GM12878 (cell line): ENCODE data around the gene MRPS21. TPM values are rescaled to one million over a fixed set of nuclear protein-coding genes. Genes with fewer than 3 reads are reported as not detected.

Experiments
- ATAC-seq: fragments of 200-7000 bp; cut with Tn5 transposase; 3 replicates; pipeline ENCODE4 v1.9.1; 2020; ENCODE audit warnings: mild to moderate bottlenecking, moderate library complexity
- BruUV-seq: library from RNA; stranded (reverse); fragments of 400-500 nt; replicated peaks from 2 replicates; lab custom pipeline; 2021; lab: Mats Ljungman, UMichigan
- CTCF ChIA-PET: fragments of 300-600 bp; sonication (Branson Sonifier 250); formaldehyde crosslinking; extraction: SDS; loops from one replicate; lab custom pipeline; 2021; ENCODE audit warnings: inconsistent platforms; lab: Yijun Ruan, JAX
- POLR2A ChIA-PET: fragments of 350-600 bp; formaldehyde crosslinking; extraction: SDS; loops from one replicate; lab custom pipeline; 2021; ENCODE audit warnings: inconsistent platforms; lab: Charles Lee
- RAD21 ChIA-PET: fragments of 300-600 bp; sonication (Branson Sonifier 250); formaldehyde crosslinking; loops from one replicate; lab custom pipeline; 2023; ENCODE audit warnings: antibody characterized with exemption; ENCODE audit not compliant: unreplicated experiment; lab: Charles Lee
- SMC1A ChIA-PET: fragments of 300-600 bp; sonication (Branson Sonifier 250); formaldehyde crosslinking; loops from one replicate; lab custom pipeline; 2023; ENCODE audit not compliant: unreplicated experiment, uncharacterized antibody; lab: Charles Lee
- DNase-seq: peaks from one replicate; pipeline ENCODE4 v3.0.0-alpha.2; 2011; ENCODE audit warnings: low read depth, low spot score
- FAIRE-seq: peaks from 3 replicates; lab custom pipeline; 2011; peaks lifted over from hg19 to GRCh38; lab: Jason Lieb, UNC
- H2AFZ ChIP-seq: 2 replicates; pipeline ENCODE4 v1.6.0; 2011; ENCODE audit warnings: low read depth, low read length, control low read depth; ENCODE audit not compliant: control insufficient read depth
- H3K27ac ChIP-seq: 2 replicates; pipeline ENCODE4 v1.5.1; 2011; ENCODE audit warnings: control low read depth; ENCODE audit not compliant: control insufficient read depth, insufficient read depth
- H3K27me3 ChIP-seq, 2 experiments: replicated peaks in 1 of 2; 2 replicates each; pipeline versions ENCODE4 v1.6.0 to v1.6.1; 2011; ENCODE audit warnings: low read length in 1 of 2; ENCODE audit not compliant: control insufficient read depth in 2 of 2, insufficient read depth in 2 of 2
- H3K36me3 ChIP-seq, 2 experiments: 2 replicates each; pipeline ENCODE4 v1.5.1; 2011; ENCODE audit warnings: low read length in 1 of 2; ENCODE audit not compliant: control insufficient read depth in 2 of 2, insufficient read depth in 2 of 2
- H3K4me1 ChIP-seq: 2 replicates; pipeline ENCODE4 v1.6.1; 2011; ENCODE audit warnings: mild to moderate bottlenecking, low read length, moderate library complexity, mixed read lengths; ENCODE audit not compliant: control insufficient read depth, insufficient read depth
- H3K4me2 ChIP-seq: 2 replicates; pipeline ENCODE4 v1.6.0; 2011; ENCODE audit warnings: control low read depth; ENCODE audit not compliant: control insufficient read depth, insufficient read depth
- H3K4me3 ChIP-seq: fragments of 200-600 bp; sonication (generic); 2 replicates; pipeline ENCODE4 v1.5.1; 2016
- H3K79me2 ChIP-seq: 2 replicates; pipeline ENCODE4 v1.6.0; 2011; ENCODE audit warnings: low read length; ENCODE audit not compliant: control insufficient read depth, insufficient read depth
- H3K9ac ChIP-seq: 2 replicates; pipeline ENCODE4 v1.8.0; 2011; ENCODE audit warnings: low read length, control low read depth, mixed read lengths; ENCODE audit not compliant: control insufficient read depth, insufficient read depth
- H3K9me3 ChIP-seq: replicated peaks from 3 replicates; pipeline ENCODE4 v1.5.1; 2011; ENCODE audit warnings: mild to moderate bottlenecking, low read length; ENCODE audit not compliant: control insufficient read depth, insufficient read depth
- H4K20me1 ChIP-seq: 2 replicates; pipeline ENCODE4 v1.6.0; 2011; ENCODE audit not compliant: control insufficient read depth, insufficient read depth
- ASH2L ChIP-seq: fragments of 300-600, 200-600 bp; sonication (generic); IDR thresholded peaks from 2 replicates; pipeline ENCODE4 v1.6.1; 2017; ENCODE audit warnings: low read depth, mild to moderate bottlenecking, borderline replicate concordance
- CREB1 ChIP-seq: IDR thresholded peaks from 2 replicates; pipeline ENCODE4 v1.6.1; 2012; ENCODE audit warnings: low read depth, mild to moderate bottlenecking, inconsistent platforms
- EED ChIP-seq: sonication (generic); IDR thresholded peaks from 2 replicates; pipeline ENCODE4 v1.6.1; 2016; ENCODE audit warnings: antibody characterized with exemption, low read depth
- HDGF ChIP-seq: fragments of 450-650 bp; IDR thresholded peaks from 2 replicates; pipeline ENCODE4 v1.6.1; 2016; ENCODE audit warnings: antibody characterized with exemption
- IKZF1 ChIP-seq: fragments of 450-650 bp; conservative IDR thresholded peaks from 2 replicates; pipeline ENCODE4 v1.6.1; 2017; ENCODE audit warnings: antibody characterized with exemption, mild to moderate bottlenecking
- IKZF2 ChIP-seq, 2 experiments: fragments of 450-650 bp; IDR thresholded peaks; 2 replicates each; pipeline ENCODE4 v1.6.1; 2017; ENCODE audit warnings: mild to moderate bottlenecking in 2 of 2, moderate library complexity in 2 of 2
- KDM1A ChIP-seq: fragments of 200-600 bp; sonication (generic); IDR thresholded peaks from 2 replicates; pipeline ENCODE4 v1.6.1; 2016; ENCODE audit warnings: borderline replicate concordance
- MEF2A ChIP-seq: IDR thresholded peaks from 2 replicates; pipeline ENCODE4 v1.6.1; 2011; ENCODE audit warnings: low read depth, mild to moderate bottlenecking, low read length, moderate library complexity; ENCODE audit not compliant: insufficient read depth
- MXI1 ChIP-seq: fragments of 150-350 bp; IDR thresholded peaks from 2 replicates; pipeline ENCODE4 v1.6.1; 2011; ENCODE audit warnings: low read depth, mild to moderate bottlenecking, inconsistent platforms, low read length, improper control_type of control experiment
- NR2F1 ChIP-seq: fragments of 450-650 bp; conservative IDR thresholded peaks from 2 replicates; pipeline ENCODE4 v1.6.1; 2017; ENCODE audit warnings: mild to moderate bottlenecking
- PAX8 ChIP-seq: fragments of 450-650 bp; IDR thresholded peaks from 2 replicates; pipeline ENCODE4 v1.6.1; 2017; ENCODE audit warnings: mild to moderate bottlenecking, moderate library complexity
- POU2F2 ChIP-seq: IDR thresholded peaks from 3 replicates; pipeline ENCODE4 v1.6.1; 2011; ENCODE audit warnings: low read depth, mild to moderate bottlenecking, low read length, borderline replicate concordance
- SMAD1 ChIP-seq: fragments of 450-650 bp; IDR thresholded peaks from 2 replicates; pipeline ENCODE4 v1.6.1; 2018; ENCODE audit warnings: mild to moderate bottlenecking, low read depth; ENCODE audit not compliant: partially characterized antibody
- SMAD5 ChIP-seq: IDR thresholded peaks from 2 replicates; pipeline ENCODE4 v1.6.1; 2016; ENCODE audit warnings: antibody characterized with exemption, low read depth
- ZSCAN29 ChIP-seq: fragments of 450-650 bp; IDR thresholded peaks from 2 replicates; pipeline ENCODE4 v1.6.1; 2017; ENCODE audit warnings: mild to moderate bottlenecking, moderate library complexity
- WGBS: methylation state at CpG from one replicate; pipeline ENCODE4 v1.1.6; 2016; ENCODE audit warnings: low lambda C conversion rate; ENCODE audit not compliant: insufficient replicate concordance, insufficient coverage; ENCODE audit errors: missing lambda C conversion rate; 5-methylcytosine and 5-hydroxymethylcytosine counted together
- in situ Hi-C: fragments of 300-500 bp; cut with MboI; formaldehyde crosslinking; loops from 9 replicates; pipeline ENCODE4 v1.14.3; 2018; ENCODE audit warnings: mixed read lengths
- intact Hi-C: fragments of 100-400 bp; cut with micrococcal nuclease; formaldehyde crosslinking; loops from one replicate; pipeline ENCODE4 v1.14.2; 2022; ENCODE audit not compliant: unreplicated experiment
- polyA plus RNA-seq, 11 experiments: library from polyadenylated mRNA; depleted of rRNA in 4 of 11; unstranded in 6 of 11; stranded (reverse) in 5 of 11; fragments of >200 nt; fragmentation: Nextera tagmentation in 4 of 11; fragmentation: Illumina TruSeq in 1 of 11; extraction: Ambion mirVana in 4 of 11; extraction: Trizol in 1 of 11; gene quantifications; 1 replicate in 1 of 11; 2 replicates in 10 of 11; pipeline versions ENCODE4 v1.2.1 to v1.2.3, GENCODE V29; 2011 to 2016; ENCODE audit warnings: inconsistent platforms in 2 of 11, missing spikeins in 2 of 11, low read depth in 1 of 11
- total RNA-seq, 4 experiments: library from RNA; depleted of rRNA in 3 of 4; stranded (reverse); fragments of >200 nt in 3 of 4; fragmentation: Illumina TruSeq in 1 of 4; extraction: Trizol in 1 of 4; gene quantifications; 2 replicates each; pipeline versions ENCODE4 v1.2.1 to v1.2.3, GENCODE V29; 2013 to 2021

The MRPS21 gene
- total and polyA plus RNA-seq, 10 of the 15 experiments (the other 5 are each of a cell fraction or from before 2014, with no cell fraction given), result 69.4 to 275 (median 103) TPM

GRCh38 chr1:150259217-150259616 is 34.4 kb upstream of the MRPS21 start:
- Histone ChIP-seq H3K9ac (no peak overlapping the region), H3K79me2 (no peaks in the 10 kb centered on the region), H3K27me3 (no peaks in the 10 kb centered on the region; a peak in 2 of 4 replicates), H3K4me3 (no peak overlapping the region), H4K20me1 (no peaks in the 10 kb centered on the region), H3K4me1 (peaks cover 5% of the 10 kb centered on the region; the same call in 1 of the 2 replicates), H3K4me2 (no peak overlapping the region), H3K36me3 (no peaks in the 10 kb centered on the region), H3K9me3 (no peaks in the 10 kb centered on the region), H2AFZ (no peak overlapping the region), H3K27ac (no peak overlapping the region)
- RAD21 ChIA-PET, result no interaction called here
- POLR2A ChIA-PET, result interaction anchor here (0.7 to 1.2 kb wide), 2 partner anchors 13 to 112 kb away, joined by 3 to 5 read pairs; partner anchors contain the start of gene C1orf54
- in situ Hi-C loops (loop anchor here (5.0 kb wide), 1 partner anchor 738 kb away; no protein-coding TSS in a partner anchor), intact Hi-C loops (loop anchor here (5.0 to 10.0 kb wide), 5 partner anchors 168 to 736 kb away; partner anchors contain the start of gene FALEC)
- no peak for TF ChIP-seq SMAD1
- ATAC-seq (no peak), FAIRE-seq (peak; percentile 13), DNase-seq (no peak)
- SMC1A ChIA-PET, result interaction anchor here (0.6 kb wide), 1 partner anchor 104 kb away, joined by 3 read pairs; no protein-coding TSS in a partner anchor
- 14% methylated on average over 4 of the region's 4 CpGs for WGBS
- CTCF ChIA-PET, result interaction anchor here (5.8 kb wide), 1 partner anchor 22 kb away, joined by 27 read pairs; the partner anchor contains the start of gene CIART
- BruUV-seq, result no TSS peak

GRCh38 chr1:150259758-150260669 is 33.6 kb upstream of the MRPS21 start:
- H2AFZ ChIP-seq, result no peak overlapping the region
- TF ChIP-seq ASH2L (no peak), ZSCAN29 (no peak), EED (no peak), POU2F2 (no peak), SMAD5 (no peak), IKZF1 (no peak), NR2F1 (no peak), CREB1 (no peak), HDGF (no peak), MEF2A (no peak), MXI1 (no peak), PAX8 (no peak), IKZF2 (IDR thresholded peaks at IDR 0.05) (no peak), KDM1A (no peak), SMAD1 (no peak)

More at GRCh38 chr1:150259758-150260669, 33.6 kb upstream of the MRPS21 start:
- H3K4me3 ChIP-seq, result no peak overlapping the region
- H4K20me1 ChIP-seq, result no peaks in the 10 kb centered on the region
- FAIRE-seq (no peak), DNase-seq (no peak), ATAC-seq (no peak)
- H3K9ac ChIP-seq, result no peak overlapping the region
- no peaks in the 10 kb centered on the region for H3K9me3 ChIP-seq
- 24% methylated on average over 11 of the region's 11 CpGs for WGBS
- H3K36me3 ChIP-seq, result peaks cover 0 to 7% of the 10 kb centered on the region in 2 experiments; a peak in 2 of 4 replicates
- H3K27ac ChIP-seq, result no peak overlapping the region
- RAD21 ChIA-PET, result interaction anchor here (1.5 kb wide), 1 partner anchor 21 kb away, joined by 4 read pairs; no protein-coding TSS in a partner anchor
- SMC1A ChIA-PET, result interaction anchor here (0.6 kb wide), 1 partner anchor 105 kb away, joined by 3 read pairs; no protein-coding TSS in a partner anchor
- in situ Hi-C loops (loop anchor here (5.0 kb wide), 1 partner anchor 737 kb away; no protein-coding TSS in a partner anchor), intact Hi-C loops (loop anchor here (5.0 to 10.0 kb wide), 5 partner anchors 167 to 735 kb away; partner anchors contain the start of gene FALEC)
- H3K4me1 ChIP-seq, result peaks cover 5% of the 10 kb centered on the region; the same call in 1 of the 2 replicates
- POLR2A ChIA-PET, result interaction anchor here (0.6 to 1.2 kb wide), 3 partner anchors 13 to 306 kb away, joined by 3 to 6 read pairs (median 5); partner anchors contain the start of gene C1orf54
- no peaks in the 10 kb centered on the region for H3K79me2 ChIP-seq
- H3K27me3 ChIP-seq, result no peaks in the 10 kb centered on the region; a peak in 2 of 4 replicates
- BruUV-seq, result no TSS peak
- H3K4me2 ChIP-seq, result no peak overlapping the region
- CTCF ChIA-PET, result interaction anchor here (0.6 to 5.8 kb wide), 3 partner anchors 8 to 36 kb away, joined by 3 to 27 read pairs (median 3); partner anchors contain the start of gene CIART
